Caco-2 (cell line): ENCODE data around the gene RBM48. TPM values are rescaled to one million over a fixed set of nuclear protein-coding genes. Genes with fewer than 3 reads are reported as not detected.

Experiments
- BruUV-seq: library from RNA; stranded (reverse); fragments of 400-500 nt; replicated peaks from 2 replicates; lab custom pipeline; 2021; lab: Mats Ljungman, UMichigan
- CTCF ChIA-PET: fragments of 300-600 bp; sonication (Branson Sonifier 250); formaldehyde crosslinking; loops from one replicate; lab custom pipeline; 2022; ENCODE audit warnings: antibody characterized with exemption; lab: Charles Lee
- POLR2A ChIA-PET: fragments of 300-600 bp; sonication (Branson Sonifier 250); formaldehyde crosslinking; loops from one replicate; lab custom pipeline; 2022; ENCODE audit warnings: antibody characterized with exemption; lab: Charles Lee
- DNase-seq, 2 experiments: peaks; one replicate each; pipeline versions ENCODE4 v3.0.0 to v3.0.0-alpha.2; 2020 to 2022
- H3K27me3 ChIP-seq: replicated peaks from 2 replicates; pipeline ENCODE4 v1.6.0; 2011; ENCODE audit warnings: low read length; ENCODE audit not compliant: control insufficient read depth, insufficient read depth
- H3K36me3 ChIP-seq: 2 replicates; pipeline ENCODE4 v1.5.1; 2011; ENCODE audit warnings: low read length; ENCODE audit not compliant: control insufficient read depth, insufficient read depth
- H3K4me1 ChIP-seq: fragments of 250-450 bp; sonication (Bioruptor Pico); 2 replicates; pipeline ENCODE4 v1.5.1; 2020; ENCODE audit warnings: mild to moderate bottlenecking
- H3K4me3 ChIP-seq: 2 replicates; pipeline ENCODE4 v1.5.1; 2011; ENCODE audit warnings: low read depth, mild to moderate bottlenecking, control low read depth, low read length
- H3K9me3 ChIP-seq: fragments of 250-450 bp; sonication (Bioruptor Pico); 2 replicates; pipeline ENCODE4 v1.5.1; 2020; ENCODE audit warnings: mild to moderate bottlenecking, moderate library complexity
- H3K27ac Mint-ChIP-seq: one replicate; pipeline ENCODE4 v1.8.0; 2022; ENCODE audit warnings: mixed read lengths; ENCODE audit not compliant: unreplicated experiment
- H3K27me3 Mint-ChIP-seq: one replicate; pipeline ENCODE4 v1.8.0; 2022; ENCODE audit warnings: mixed read lengths; ENCODE audit not compliant: insufficient read depth, unreplicated experiment
- H3K36me3 Mint-ChIP-seq: one replicate; pipeline ENCODE4 v1.8.0; 2022; ENCODE audit warnings: mild to moderate bottlenecking, mixed read lengths; ENCODE audit not compliant: insufficient read depth, unreplicated experiment
- H3K4me1 Mint-ChIP-seq: one replicate; pipeline ENCODE4 v1.8.0; 2022; ENCODE audit warnings: low read depth, mixed read lengths; ENCODE audit not compliant: unreplicated experiment
- H3K4me3 Mint-ChIP-seq: one replicate; pipeline ENCODE4 v1.8.0; 2022; ENCODE audit warnings: mild to moderate bottlenecking, moderate library complexity, mixed read lengths; ENCODE audit not compliant: unreplicated experiment
- H3K9me3 Mint-ChIP-seq: one replicate; pipeline ENCODE4 v1.8.0; 2022; ENCODE audit warnings: mixed read lengths; ENCODE audit not compliant: unreplicated experiment
- intact Hi-C: fragments of 100-400 bp; cut with micrococcal nuclease; formaldehyde crosslinking; loops from one replicate; pipeline ENCODE4 v1.10.0; 2022; ENCODE audit not compliant: unreplicated experiment
- total RNA-seq: library from RNA; stranded (reverse); gene quantifications from 2 replicates; pipeline ENCODE4 v1.2.3, GENCODE V29; 2022
- TF ChIP-seq, protein P1 (sequence below), 2 experiments: fragments of 200-600 bp in 1 of 2; IDR thresholded peaks; 1 replicate in 1 of 2; 2 replicates in 1 of 2; pipeline versions ENCODE4 v1.5.1 to v1.8.0; 2011 to 2022; ENCODE audit warnings: antibody characterized with exemption in 1 of 2, control low read depth in 1 of 2, inconsistent platforms in 1 of 2, low read depth in 1 of 2, low read length in 1 of 2, mild to moderate bottlenecking in 1 of 2, moderate library complexity in 1 of 2; ENCODE audit not compliant: insufficient read depth in 1 of 2, severe bottlenecking in 1 of 2, unreplicated experiment in 1 of 2

Gene RBM48
- total RNA-seq, 1 experiment from 2014 or later: 14.2 TPM

DNA sequence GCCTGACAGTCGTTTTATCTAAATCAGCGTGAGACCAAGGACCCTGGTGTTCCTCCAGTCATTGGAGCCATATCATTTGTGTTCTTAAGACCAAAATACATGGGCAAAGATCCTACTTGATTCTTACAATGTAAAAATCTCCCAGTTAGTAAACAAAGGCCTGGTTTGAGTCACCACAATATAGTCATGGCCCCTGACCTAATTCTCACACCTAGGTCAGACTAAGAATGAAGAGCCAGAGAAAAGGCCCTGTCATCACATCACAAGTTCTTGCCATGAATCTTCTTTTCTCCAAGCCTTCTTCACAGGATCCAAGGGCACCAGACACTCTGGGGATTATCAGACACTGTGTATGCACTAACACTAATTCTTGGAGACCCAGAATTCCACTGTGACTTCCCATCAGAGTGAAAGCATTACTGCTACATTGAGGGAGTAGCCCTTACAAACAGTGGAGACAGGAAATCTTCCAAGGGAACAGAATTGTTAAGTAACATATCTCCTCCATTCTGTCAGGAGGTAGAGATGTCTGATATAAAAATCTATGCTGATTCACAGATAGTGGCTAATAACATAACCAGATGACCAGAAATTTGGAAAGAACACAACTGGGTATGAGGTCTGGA lies 43.2 kb upstream of the RBM48 start:
- H3K36me3 ChIP-seq: no peaks in the 10 kb centered on the region
- intact Hi-C loops: no loop called here
- H3K4me3 ChIP-seq: no peak overlapping the region
- no TSS peak for BruUV-seq
- H3K9me3 Mint-ChIP-seq: no peaks in the 10 kb centered on the region
- CTCF ChIA-PET: no interaction called here
- no peak for DNase-seq
- no peak overlapping the region for H3K4me3 Mint-ChIP-seq
- no peaks in the 10 kb centered on the region for H3K4me1 Mint-ChIP-seq
- H3K4me1 ChIP-seq: no peaks in the 10 kb centered on the region
- no peaks in the 10 kb centered on the region for H3K27me3 Mint-ChIP-seq
- no peaks in the 10 kb centered on the region for H3K9me3 ChIP-seq
- TF ChIP-seq, protein P1, sequence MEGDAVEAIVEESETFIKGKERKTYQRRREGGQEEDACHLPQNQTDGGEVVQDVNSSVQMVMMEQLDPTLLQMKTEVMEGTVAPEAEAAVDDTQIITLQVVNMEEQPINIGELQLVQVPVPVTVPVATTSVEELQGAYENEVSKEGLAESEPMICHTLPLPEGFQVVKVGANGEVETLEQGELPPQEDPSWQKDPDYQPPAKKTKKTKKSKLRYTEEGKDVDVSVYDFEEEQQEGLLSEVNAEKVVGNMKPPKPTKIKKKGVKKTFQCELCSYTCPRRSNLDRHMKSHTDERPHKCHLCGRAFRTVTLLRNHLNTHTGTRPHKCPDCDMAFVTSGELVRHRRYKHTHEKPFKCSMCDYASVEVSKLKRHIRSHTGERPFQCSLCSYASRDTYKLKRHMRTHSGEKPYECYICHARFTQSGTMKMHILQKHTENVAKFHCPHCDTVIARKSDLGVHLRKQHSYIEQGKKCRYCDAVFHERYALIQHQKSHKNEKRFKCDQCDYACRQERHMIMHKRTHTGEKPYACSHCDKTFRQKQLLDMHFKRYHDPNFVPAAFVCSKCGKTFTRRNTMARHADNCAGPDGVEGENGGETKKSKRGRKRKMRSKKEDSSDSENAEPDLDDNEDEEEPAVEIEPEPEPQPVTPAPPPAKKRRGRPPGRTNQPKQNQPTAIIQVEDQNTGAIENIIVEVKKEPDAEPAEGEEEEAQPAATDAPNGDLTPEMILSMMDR (IDR thresholded peaks at IDR 0.05; ENCODE audit: insufficient read depth in 1 of 2, low read depth in 1 of 2, low read length in 1 of 2, severe bottlenecking in 1 of 2, unreplicated experiment in 1 of 2): no peak
- no peaks in the 10 kb centered on the region for H3K27me3 ChIP-seq
- POLR2A ChIA-PET: no interaction called here
- no peak overlapping the region for H3K27ac Mint-ChIP-seq
- peaks cover 12% of the 10 kb centered on the region for H3K36me3 Mint-ChIP-seq

DNA sequence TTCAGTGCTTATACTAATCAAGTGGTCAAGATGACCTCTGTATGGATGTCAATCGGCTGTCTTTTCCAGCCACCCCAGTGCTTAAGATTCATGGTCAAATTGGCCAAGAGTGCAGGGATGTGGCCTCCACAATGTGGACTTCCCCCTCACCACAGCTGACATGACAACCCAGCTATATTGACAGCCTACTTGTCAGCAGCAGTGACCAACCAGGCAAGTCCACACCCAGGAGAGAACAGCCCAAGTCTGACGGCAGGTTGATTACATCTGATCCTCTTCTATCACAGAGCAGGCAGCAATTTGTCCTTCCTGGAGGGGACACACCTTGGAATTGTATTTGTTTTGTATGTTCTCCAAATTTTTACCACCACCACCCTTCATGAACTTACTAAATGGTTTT lies 42.6 kb upstream of the RBM48 start:
- no peaks in the 10 kb centered on the region for H3K36me3 ChIP-seq
- intact Hi-C loops: no loop called here
- no peak for DNase-seq
- no peaks in the 10 kb centered on the region for H3K4me1 ChIP-seq
- Mint-ChIP-seq H3K27ac (no peak overlapping the region), H3K9me3 (no peaks in the 10 kb centered on the region), H3K27me3 (no peaks in the 10 kb centered on the region), H3K36me3 (peaks cover 12% of the 10 kb centered on the region), H3K4me1 (no peaks in the 10 kb centered on the region), H3K4me3 (no peak overlapping the region)
- ChIA-PET POLR2A (no interaction called here), CTCF (no interaction called here)
- no peaks in the 10 kb centered on the region for H3K9me3 ChIP-seq
- H3K27me3 ChIP-seq: no peaks in the 10 kb centered on the region
- BruUV-seq: no TSS peak
- H3K4me3 ChIP-seq: no peak overlapping the region
- TF ChIP-seq, protein P1 (IDR thresholded peaks at IDR 0.05; ENCODE audit: insufficient read depth in 1 of 2, low read depth in 1 of 2, low read length in 1 of 2, severe bottlenecking in 1 of 2, unreplicated experiment in 1 of 2): no peak

DNA sequence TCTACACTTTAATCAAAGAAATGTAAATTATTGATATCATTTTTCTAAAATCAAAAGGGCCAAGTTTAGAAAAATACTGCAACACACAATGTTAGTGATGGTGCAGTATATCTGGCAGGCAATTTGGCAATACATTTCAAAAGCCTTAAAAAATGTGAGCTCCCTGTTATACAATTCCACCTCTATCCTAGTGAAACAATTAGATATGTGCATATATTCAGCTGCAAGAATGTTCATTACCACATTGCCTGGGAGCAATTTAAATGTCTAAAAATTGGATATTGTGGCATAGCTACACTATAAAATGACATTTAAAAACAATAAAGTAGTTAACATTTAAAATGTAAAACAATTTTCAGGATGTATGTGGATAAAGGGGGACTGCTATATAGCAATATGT lies 40.8 kb upstream of the RBM48 start:
- Histone ChIP-seq H3K27me3 (no peaks in the 10 kb centered on the region), H3K4me3 (no peak overlapping the region), H3K36me3 (no peaks in the 10 kb centered on the region), H3K4me1 (no peaks in the 10 kb centered on the region), H3K9me3 (no peaks in the 10 kb centered on the region)
- Mint-ChIP-seq H3K27ac (no peak overlapping the region), H3K4me1 (no peaks in the 10 kb centered on the region), H3K27me3 (no peaks in the 10 kb centered on the region), H3K36me3 (peaks cover 12% of the 10 kb centered on the region), H3K9me3 (no peaks in the 10 kb centered on the region), H3K4me3 (no peak overlapping the region)
- DNase-seq: no peak
- ChIA-PET POLR2A (no interaction called here), CTCF (no interaction called here)
- intact Hi-C loops: no loop called here
- no TSS peak for BruUV-seq
- TF ChIP-seq, protein P1 (IDR thresholded peaks at IDR 0.05; ENCODE audit: insufficient read depth in 1 of 2, low read depth in 1 of 2, low read length in 1 of 2, severe bottlenecking in 1 of 2, unreplicated experiment in 1 of 2): no peak
